Measurements from ENCODE around the gene CACNA1E. TPM values are rescaled to one million over a fixed set of nuclear protein-coding genes. Genes with fewer than 3 reads are reported as not detected.

CACNA1E gene
- total RNA-seq, 1 donor: not detected

GRCh38 chr1:181500636-181501035 is 17.3 kb downstream of the CACNA1E start:
- no peak for TF ChIP-seq CTCF (IDR thresholded peaks at IDR 0.05; ENCODE audit: insufficient read depth, low read length)
- H3K4me3 ChIP-seq (ENCODE audit: low read depth, low read length): no peak overlapping the region
- DNase-seq (ENCODE audit: low read depth): no peak

- no peak overlapping the region for H3K4me3 ChIP-seq (ENCODE audit: low read depth, low read length)
- TF ChIP-seq CTCF (IDR thresholded peaks at IDR 0.05; ENCODE audit: insufficient read depth, low read length): no peak
- DNase-seq (ENCODE audit: low read depth): no peak
Observed at GRCh38 chr1:181501612-181502011, 18.3 kb downstream of the CACNA1E start.

DNA sequence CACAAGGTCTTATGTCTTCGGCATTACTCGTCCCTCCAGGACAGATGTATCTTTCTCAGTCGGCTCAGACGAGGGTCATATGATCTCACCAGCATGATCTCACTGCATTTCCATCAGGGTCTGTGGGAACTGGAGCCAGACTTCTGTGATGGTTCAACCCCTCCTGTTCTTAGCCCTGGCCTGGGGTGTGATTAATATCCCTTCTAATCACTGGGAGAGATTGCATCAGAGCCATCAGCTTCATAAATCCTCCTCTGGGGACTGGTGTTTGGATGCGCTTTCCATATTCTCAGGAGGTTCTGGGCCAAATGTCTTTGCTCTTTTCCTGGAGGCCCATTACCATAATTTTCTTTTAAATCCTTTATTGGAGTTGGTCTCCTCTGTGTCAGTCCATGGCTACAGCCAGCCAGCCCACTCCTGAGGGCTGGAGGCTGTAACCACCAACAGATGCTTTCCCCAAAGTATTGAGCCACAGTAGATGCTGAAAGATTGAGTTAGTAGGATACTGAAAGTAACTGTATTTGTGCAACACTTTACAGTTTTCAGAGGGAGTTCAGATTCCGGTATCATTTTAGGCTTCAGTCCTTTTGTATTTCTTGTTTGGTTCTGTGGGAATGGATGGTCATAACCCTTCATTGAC is 20.0 kb downstream of the CACNA1E start:
- TF ChIP-seq CTCF (IDR thresholded peaks at IDR 0.05; ENCODE audit: insufficient read depth, low read length): no peak
- DNase-seq (ENCODE audit: low read depth): peak; percentile 38
- no peak overlapping the region for H3K4me3 ChIP-seq (ENCODE audit: low read depth, low read length)

GRCh38 chr1:181504399-181504842 is 21.1 kb downstream of the CACNA1E start:
- no peak for DNase-seq (ENCODE audit: low read depth)
- TF ChIP-seq CTCF (IDR thresholded peaks at IDR 0.05; ENCODE audit: insufficient read depth, low read length): peak; percentile 20
- H3K4me3 ChIP-seq (ENCODE audit: low read depth, low read length): no peak overlapping the region

GRCh38 chr1:181506563-181507353 is 23.4 kb downstream of the CACNA1E start:
- TF ChIP-seq CTCF (IDR thresholded peaks at IDR 0.05; ENCODE audit: insufficient read depth, low read length): no peak
- DNase-seq (ENCODE audit: low read depth): no peak
- H3K4me3 ChIP-seq (ENCODE audit: low read depth, low read length): no peak overlapping the region

GRCh38 chr1:181508486-181509165 is 25.3 kb downstream of the CACNA1E start:
- no peak for TF ChIP-seq CTCF (IDR thresholded peaks at IDR 0.05; ENCODE audit: insufficient read depth, low read length)
- no peak for DNase-seq (ENCODE audit: low read depth)
- H3K4me3 ChIP-seq (ENCODE audit: low read depth, low read length): no peak overlapping the region

All from fibroblast of the aortic adventitia (primary cell).